HG03342 (cell line): ENCODE measurements around the gene DENND4C.
"Not testable (repeated sequence)": the region's sequence is repeated elsewhere in the genome, so short reads cannot be mapped to it uniquely, and the experiment has no call there.

Experiments
- ATAC-seq: cut with Tn5 transposase; IDR thresholded peaks from one replicate; pipeline ENCODE4 v1.9.1; 2021; ENCODE audit warnings: mild to moderate bottlenecking, moderate library complexity; ENCODE audit not compliant: unreplicated experiment

DENND4C gene

DNA sequence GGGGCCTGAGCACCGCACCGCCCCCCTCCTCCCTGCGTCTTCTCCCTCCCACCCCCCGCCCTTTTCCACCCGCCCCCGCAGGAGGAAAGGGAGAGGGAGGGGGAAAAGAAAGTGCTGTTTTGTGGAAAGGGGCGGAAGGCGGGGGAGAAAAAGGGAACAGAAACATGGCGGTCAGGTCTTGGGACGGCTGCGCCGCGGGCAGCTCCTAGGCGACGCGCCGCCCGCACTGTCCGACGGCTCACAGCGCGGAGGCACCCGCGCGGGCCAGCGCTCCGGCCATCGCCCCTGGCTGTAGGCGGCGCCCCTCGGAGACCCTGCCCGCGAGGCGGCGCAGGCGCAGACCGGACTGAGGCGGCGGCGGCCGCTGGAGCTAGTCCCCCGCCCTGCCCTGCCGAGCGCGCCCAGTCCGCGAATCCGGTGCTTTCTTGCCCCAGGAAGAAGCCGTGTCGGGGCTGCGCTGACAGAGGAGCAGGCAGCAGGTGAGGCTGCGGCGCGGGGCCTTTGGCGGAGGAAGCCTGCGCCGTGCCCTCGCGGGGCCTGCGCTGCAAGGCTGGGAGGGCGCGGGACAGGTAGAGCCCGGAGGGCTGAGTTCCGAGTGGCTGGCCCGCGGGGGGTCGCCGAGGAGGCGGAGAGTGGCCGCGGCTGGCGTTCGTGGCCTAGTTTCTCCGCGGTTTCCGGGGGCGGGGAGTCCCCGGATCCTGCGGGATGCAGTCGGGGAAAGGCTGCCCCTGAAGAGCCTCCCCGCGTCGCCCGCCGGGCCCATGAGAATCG, at the start of gene DENND4C:
DENND4C (plus strand) TSS at position 339 of the 771 bp plus-strand sequence. CDS start 45,482 bp downstream, outside the sequence.
- peak; percentile 76 for ATAC-seq

DNA sequence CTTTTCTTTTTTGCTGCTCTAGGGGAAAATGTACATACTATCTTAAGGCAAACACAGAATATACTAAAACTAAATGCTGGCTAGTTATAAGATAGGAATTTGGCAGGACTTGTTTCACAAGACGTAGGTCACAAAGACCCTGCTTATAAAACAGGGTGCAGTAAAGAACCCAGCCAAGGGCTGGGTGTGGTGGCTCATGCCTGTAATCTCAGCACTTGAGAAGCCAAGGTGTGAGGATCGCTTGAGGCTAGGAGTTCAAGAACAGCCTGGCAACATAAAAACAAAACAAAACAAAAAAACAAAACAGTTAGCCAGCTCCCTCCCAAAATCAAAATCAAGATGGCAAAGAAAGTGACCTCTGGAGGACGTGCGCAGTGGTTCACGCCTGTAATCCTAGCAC, 49.5 kb upstream of the DENND4C start:
- ATAC-seq = no peak

DNA sequence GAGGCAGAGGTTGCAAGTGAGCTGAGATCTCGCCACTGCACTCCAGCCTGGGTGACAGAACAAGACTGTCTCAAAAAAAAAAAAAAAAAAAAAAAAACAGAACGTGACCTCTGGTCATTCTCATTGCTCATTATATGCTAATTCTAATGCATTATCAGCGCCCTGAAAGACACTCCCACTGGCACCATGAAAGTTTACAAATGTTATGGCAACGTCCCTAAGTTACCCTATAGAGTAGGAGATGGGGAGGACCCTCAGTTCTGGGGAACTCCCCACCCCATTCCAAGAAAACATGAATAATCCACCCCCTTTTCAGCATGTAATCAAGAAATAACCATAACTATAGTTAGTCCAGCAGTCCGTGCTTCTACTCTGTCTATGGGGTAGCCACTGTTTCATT, 48.9 kb upstream of the DENND4C start:
- ATAC-seq = no peak

DNA sequence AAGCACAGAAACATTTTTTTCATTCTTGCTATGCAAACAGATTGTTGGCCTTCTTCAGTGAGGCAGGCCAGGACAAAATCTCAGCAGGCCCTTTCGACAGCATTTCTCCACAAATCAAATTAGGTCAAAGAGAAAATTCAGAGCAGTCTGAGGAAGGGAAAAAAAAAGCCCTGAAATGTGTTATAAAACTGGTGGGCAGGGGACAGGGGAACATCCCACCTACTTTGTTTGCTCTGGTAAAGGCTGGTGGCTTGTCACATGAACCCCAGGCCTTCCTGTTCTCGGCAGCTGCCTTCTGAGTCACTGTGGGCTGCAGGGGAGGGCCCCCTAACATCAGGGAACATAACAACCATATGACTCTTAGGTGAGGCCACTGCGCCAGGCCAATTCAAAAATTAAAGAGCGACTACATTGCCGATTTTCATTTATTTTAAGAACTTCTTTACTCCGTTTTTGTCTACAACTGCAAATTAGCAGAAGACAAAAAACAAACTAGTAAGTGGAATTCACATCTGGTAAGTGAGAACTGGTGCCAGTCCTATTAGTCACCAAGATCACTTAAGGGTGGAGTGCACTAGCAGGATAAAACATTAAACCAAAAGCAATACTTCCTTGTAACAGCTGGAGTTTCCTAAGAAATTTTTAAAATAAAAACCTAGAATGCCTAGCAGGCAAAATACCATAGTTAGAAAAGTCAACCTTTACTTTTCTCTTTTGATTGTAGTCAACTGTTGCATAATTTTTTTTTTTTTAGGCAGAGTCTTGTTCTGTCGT, 46.2 kb upstream of the DENND4C start:
- peak; percentile 99 for ATAC-seq

DNA sequence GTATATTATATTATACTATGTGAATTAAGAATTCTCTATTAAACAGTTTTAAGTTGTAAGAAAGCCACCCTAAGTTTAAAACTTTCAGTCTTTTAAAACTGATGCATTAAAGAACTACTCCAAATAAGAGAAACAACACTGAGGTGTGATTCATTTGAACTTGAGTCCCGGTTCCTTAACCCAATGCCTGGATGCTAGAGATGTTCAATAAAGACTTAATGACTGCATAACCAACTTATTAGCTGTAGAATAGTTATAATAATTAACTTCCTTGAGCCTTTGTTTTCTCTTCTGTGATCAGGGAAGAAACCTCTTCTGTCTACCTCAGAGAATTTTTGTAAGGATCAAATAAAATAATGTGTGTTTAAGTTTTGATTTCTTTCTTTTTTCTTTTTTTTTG, 45.3 kb upstream of the DENND4C start:
- ATAC-seq = no peak

DNA sequence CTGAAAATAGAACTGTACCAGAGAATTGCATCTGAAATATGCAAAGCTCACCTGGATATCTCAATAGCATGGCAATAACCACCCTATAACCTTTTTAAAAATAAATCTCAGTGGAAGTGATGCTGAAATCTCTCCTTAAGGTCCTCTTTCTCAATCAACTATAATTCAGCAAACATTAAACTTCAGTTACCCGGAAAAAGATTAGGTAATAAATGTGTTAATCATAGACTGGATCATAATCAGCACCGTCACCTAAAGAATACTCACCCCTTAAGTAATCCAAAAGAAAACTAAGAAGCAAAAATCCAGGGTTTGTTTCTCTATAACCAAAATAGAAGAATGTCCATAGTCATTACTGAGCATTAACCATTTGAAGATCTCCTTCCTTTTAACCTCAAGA, 44.3 kb upstream of the DENND4C start:
- ATAC-seq = no peak

DNA sequence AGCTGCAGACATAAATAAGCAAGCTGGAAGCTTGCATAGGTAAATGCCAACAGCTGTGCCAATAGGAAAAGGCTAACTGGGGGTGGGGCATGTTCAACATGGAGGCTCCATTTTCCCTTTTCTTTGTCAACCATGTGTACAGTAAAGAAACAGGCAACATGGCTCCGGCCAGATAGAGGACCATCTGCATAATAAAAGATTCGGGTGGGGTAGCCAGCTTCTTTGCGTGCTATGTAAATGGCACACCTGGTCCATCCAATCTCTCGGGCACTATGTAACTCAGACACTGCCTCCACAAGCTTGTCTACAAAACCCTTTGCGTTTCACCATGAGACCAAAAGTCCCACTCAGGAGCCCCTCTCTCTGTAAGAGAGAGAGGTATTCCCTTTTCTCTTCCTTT, 41.7 kb upstream of the DENND4C start:
- ATAC-seq = no peak

DNA sequence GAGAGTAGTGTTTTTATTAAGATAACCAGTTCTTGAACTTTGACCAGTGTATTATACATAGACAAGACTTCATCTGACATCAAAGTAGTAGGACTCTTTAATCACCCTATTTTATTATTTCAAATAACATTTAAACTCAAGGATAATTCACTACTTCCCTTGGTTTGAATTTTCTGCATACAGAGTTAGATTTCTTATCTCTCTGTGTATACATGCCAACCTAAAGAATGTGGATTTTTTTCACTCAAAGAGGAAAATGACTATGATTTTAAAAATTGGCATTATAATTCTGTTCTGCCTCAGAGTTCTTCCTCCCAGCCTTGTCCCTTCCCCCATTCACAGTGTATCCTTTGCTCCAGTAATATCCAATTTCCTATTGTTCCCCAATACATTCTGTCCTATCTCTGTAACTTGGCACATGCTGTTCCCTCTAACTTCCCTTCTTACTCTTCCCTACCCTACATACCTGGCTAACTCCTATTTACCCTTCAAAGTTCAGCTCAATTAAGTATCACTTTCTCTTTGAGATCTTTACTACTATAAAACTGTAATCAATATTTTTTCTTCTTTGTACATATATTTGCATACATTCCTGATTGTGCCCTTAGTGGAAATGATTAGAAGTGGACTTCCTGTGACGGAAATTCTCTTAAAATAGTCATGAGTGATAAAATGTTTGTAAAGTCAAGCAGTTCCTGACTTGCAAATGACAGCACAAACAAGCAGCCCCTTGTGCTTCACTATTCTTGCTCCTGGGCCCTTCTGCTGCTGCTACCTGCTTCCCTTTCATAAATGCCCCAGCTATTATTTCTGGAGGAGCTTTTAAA, 38.1 kb upstream of the DENND4C start:
- ATAC-seq = no peak

DNA sequence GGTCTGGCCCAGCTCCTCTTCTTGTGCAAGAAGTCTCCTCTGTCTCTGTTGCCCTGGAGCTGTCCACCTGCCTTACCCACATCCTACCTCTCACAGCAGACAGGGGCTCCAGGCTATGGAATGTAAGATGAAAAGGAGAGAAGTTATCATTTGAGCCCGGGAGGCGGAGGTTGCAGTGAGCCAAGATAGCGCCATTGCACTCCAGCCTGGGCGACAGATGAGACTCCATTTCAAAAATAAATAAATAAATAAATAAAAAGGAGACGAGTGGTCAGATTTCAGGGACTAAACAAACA, 37.5 kb upstream of the DENND4C start:
- ATAC-seq = no peak

DNA sequence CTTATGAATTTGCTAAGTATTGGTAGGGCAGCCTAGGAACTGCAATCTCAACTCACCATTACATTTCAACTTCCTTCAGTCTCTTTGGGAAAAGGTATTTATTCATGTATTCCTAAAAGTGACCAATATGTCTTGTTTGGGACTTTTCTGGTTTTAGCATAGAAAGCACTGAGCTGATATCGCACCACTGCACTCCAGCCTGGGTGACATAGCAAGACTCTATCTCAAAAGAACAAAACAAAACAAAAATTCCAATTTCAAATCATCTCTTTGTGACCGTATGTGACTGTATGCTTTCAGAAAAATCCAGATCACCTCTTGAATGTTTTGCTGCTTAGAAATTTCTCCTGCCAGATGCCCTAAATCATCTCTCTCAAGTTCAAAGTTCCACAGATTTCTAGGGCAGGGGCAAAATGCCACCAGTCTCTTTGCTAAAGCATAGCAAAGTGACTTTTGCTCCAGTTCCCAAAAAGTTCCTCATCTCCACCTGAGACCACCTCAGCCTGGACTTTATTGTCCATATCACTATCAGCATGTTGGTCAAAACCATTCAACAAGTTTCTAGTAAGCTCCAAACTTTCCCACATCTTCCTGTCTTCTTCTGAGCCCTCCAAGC, 37.0 kb upstream of the DENND4C start:
- ATAC-seq = not testable (repeated sequence)

DNA sequence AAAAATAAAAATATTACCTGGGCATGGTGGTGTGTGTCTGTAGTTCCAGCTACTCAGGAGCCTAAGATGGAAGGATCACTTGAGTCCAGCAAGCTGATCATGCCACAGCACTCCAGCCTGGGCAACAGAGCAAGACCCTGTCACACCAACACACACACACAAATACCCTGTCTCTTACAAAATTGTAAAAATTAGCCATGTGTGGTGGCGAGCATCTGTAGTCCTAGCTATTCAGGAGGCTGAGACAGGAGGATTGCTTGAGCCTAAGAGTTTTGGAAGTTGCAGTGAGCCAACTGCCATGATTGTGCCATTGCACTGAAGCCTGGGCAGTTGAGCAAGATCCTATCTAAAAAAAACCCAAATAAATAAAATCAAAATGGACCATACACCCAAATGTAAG, 32.1 kb upstream of the DENND4C start:
- ATAC-seq = no peak

DNA sequence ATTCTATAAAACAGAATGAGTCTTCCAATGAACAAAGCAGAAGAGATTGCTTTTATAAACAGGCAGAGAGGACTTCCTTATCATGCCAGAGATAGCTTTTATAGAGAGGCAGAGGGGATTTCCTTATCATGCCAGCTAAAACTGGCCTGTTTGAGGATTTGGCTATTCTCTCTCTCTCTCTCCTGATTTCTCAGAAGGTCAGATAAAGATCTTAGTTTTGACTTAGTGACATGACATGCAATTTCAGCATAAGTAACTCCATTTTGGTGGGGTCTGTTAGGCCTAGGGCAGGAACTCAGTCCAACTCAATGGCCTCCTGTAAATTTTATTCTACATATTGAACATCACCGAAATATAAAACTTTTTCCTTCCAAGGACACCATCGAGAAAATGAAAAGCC, 31.5 kb upstream of the DENND4C start:
- ATAC-seq = no peak

DNA sequence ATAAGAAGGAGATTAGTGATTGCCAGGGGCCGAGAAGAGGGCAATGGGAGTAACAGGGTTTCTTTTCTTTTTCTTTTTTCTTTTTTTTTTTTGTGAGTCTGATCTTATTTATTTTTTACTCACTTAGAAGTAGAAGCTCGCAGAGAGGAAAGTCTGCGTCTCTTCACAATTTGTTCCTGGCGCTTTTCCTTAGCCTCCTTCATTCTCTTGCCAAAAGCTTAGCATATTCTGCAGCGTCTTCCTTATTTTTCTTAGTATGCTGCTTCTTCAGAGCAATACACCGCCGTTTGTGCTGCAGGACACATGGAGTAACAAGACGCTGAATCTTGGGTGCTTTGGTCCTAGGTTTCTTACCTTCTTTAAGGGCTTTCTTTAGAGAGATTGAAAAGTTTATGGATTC, 30.3 kb upstream of the DENND4C start:
- no peak for ATAC-seq

DNA sequence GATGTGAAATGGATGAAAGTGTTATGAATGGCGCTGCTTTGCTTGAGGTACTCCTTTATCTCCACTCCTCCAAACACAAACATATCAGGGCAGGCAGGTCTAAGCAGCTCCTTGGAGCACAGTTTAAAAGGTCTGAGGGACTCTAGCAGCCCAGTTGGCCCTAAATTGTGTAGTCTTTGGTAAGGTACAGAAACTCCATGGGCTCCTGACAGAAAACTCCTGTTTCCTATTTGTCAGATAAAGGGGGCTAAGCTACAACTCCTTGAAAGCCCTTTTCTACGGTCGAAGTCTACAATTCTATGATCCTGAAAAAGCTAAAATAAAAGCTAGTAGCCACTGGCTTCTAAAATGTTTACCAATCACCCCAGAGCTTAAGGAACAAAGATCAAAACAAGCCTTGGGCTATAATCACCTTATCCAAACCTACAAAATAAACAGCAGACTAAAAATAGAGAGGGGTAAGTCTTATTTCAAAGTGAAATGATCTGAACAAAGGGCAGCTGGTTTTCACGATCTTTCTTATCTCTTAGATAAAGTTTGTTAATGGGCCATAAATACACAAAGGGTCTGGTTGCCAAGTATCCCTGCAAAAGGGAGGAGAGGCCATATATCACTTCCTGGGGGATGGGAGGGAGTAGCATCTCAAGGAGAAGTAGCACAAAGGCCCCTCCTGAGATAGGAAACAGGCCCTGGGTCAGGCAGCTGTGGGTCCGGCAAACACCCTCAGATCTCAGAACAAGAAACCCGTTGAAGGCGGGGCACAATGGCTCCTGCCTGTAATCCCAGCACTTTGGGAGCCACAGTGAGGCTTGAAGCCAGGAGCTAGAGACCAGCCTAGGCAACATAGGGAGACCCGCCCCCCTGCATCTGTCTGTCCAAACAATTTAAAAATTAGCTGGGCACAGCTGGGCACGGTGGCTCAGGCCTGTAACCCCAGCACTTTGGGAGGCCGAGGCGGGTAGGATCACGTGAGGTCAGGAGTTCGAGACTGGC, 28.3 kb upstream of the DENND4C start:
- no peak for ATAC-seq

DNA sequence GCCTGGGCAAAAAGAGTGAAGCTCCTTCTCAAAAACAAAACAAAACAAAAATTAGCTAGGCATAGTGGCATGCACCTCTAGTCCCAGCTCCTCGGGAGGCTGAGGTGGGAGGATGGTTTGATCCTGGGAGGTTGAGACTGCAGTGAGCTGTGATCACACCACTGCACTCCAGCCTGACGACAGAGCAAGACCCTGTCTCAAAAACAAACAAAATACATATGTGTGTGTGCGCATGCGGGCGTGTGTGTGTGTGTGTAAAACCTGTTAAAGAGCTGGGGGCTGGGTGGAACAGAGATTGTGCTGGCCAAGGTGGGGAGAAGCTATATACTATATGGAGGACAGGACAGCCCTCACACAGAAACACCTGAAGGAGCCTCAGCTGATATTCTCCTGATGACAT, 27.4 kb upstream of the DENND4C start:
- ATAC-seq = no peak

DNA sequence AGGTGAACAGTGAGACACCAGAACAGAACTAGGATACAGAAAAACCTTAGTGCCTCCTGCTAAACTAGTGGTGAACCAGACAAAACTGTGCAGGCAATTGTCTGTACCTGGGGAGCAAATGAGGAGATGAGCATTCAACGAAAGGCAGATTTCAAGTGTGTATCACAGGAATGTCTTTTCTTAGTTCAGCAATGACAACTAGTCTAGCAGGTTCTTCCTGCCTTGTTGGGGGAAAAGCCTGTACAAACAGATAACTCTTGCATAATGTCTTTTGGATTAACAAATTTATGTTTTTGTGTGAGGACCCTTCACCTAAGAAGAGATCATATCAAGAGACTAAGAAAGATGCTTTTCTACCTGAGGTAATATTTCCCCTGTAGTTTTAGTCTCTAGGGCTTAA, 21.8 kb upstream of the DENND4C start:
- ATAC-seq = no peak

DNA sequence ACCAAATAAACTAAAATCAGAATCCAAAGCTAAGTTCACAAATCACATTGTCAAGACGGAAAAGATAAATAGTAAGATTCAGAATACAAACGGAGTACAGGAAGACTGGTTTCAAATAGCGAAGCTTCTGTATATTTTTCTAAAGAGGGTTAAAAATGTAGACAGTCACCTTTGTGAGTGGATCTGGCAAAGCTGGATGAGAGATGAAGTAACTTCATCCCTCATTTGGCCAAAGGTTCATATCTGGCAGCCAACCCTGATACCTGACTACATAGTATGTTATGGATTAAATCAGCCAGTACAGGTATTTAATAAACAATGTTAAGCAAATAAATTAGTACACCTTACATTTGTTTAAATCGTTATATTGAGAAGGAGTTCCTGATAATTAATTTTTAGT, 21.3 kb upstream of the DENND4C start:
- ATAC-seq = no peak

DNA sequence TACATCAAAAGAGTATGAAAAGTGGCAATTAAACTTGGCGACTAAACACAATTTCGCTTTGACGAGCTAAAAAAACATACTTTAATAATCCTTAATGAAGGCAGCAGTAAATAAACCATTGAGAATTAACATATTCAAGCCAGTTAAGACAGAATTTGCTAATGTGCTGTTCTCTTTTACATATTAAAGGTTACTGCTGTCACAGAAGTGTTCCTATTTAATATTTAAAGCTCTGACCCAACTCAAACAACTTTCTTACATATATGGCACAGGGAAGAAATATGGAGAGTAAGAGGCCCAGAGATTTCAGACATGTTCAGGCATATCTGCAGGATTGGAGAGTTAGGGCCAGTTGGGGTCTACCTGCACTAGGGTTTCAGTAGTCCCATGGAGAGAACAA, 16.7 kb upstream of the DENND4C start:
- ATAC-seq = no peak

DNA sequence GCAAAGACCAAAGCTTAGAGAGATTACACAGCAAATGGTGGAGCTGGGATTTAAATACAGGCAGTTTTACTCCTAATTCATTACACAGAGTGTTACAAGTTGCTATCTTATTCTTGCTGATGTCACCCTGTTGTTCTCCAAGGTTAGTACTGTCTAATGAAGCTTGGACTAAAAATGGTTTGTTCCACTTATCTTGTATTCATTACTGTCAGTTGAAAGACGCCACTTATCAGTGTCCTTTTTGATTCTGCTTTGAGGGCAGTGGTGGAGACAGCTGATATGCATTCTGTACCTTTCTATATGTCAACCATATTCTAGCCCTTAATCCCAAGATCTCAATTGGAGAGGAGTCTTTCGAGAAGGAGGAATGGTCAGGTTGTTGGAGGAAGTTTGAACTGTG, 14.0 kb upstream of the DENND4C start:
- no peak for ATAC-seq

DNA sequence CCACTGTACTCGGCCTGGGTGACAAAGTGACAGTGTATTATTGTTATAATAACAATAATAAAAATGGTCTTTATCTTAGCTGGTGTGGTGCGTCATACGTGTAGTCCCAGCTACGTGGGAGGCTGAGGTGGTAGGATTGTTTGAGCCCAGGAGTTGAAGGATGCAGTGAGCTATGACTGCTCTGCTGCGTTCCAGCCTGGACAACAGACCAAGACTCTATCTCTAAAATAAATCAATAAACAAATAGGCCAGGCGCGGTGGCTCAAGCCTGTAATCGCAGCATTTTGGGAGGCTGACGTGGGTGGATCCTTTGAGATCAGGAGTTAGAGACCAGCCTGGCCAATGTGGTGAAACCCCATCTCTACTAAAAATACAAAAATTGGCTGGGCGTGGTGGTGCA, 9.2 kb upstream of the DENND4C start:
- ATAC-seq = no peak
